WTC11 (cell line): ENCODE data around the gene ANK2. TPM values are rescaled to one million over a fixed set of nuclear protein-coding genes. Genes with fewer than 3 reads are reported as not detected.
A peak's percentile ranks its signal among the peaks of the same experiment; 100 is the strongest.
"Not testable (repeated sequence)": the region's sequence is repeated elsewhere in the genome, so short reads cannot be mapped to it uniquely, and the experiment has no call there.

Experiments used
- ATAC-seq: fragments of 200-7000 bp; cut with Tn5 transposase; 2 replicates; pipeline ENCODE4 v1.10.0; 2021; ENCODE audit warnings: mild to moderate bottlenecking, moderate library complexity
- CTCF ChIA-PET: fragments of 300-600 bp; sonication (Branson Sonifier 250); formaldehyde crosslinking; loops from one replicate; lab custom pipeline; 2021; ENCODE audit warnings: antibody characterized with exemption; lab: Charles Lee
- POLR2A ChIA-PET: fragments of 350-600 bp; sonication (Branson Sonifier 250); formaldehyde crosslinking; loops from one replicate; lab custom pipeline; 2021; ENCODE audit warnings: antibody characterized with exemption; lab: Charles Lee
- DNase-seq: peaks from one replicate; pipeline ENCODE4 v3.0.0; 2021; ENCODE audit warnings: low spot score
- H3K27ac Mint-ChIP-seq: 2 replicates; pipeline ENCODE4 v1.8.0; 2021; ENCODE audit warnings: mixed read lengths
- H3K27me3 Mint-ChIP-seq: 2 replicates; pipeline ENCODE4 v1.8.0; 2021; ENCODE audit warnings: low read depth, mild to moderate bottlenecking, moderate library complexity, mixed read lengths
- H3K36me3 Mint-ChIP-seq: 2 replicates; pipeline ENCODE4 v1.8.0; 2021; ENCODE audit warnings: mixed read lengths
- H3K4me1 Mint-ChIP-seq: 2 replicates; pipeline ENCODE4 v1.8.0; 2022; ENCODE audit warnings: mixed read lengths
- H3K4me3 Mint-ChIP-seq: 2 replicates; pipeline ENCODE4 v1.8.0; 2021; ENCODE audit warnings: mild to moderate bottlenecking, moderate library complexity, mixed read lengths
- H3K9me3 Mint-ChIP-seq: 2 replicates; pipeline ENCODE4 v1.8.0; 2021; ENCODE audit warnings: mixed read lengths
- AR ChIP-seq: fragments of 250-450 bp; sonication (Bioruptor Pico); IDR thresholded peaks from 2 replicates; pipeline ENCODE4 v1.9.0; 2021; ENCODE audit warnings: mild to moderate bottlenecking
- CBFB ChIP-seq: sonication (generic); formaldehyde crosslinking; IDR thresholded peaks from 2 replicates; pipeline ENCODE4 v1.8.1; 2022; ENCODE audit warnings: mild to moderate bottlenecking, low read depth, missing genetic modification reagents
- CDX4 ChIP-seq: fragments of 250-450 bp; sonication (Bioruptor Pico); IDR thresholded peaks from 2 replicates; pipeline ENCODE4 v1.9.0; 2021; ENCODE audit warnings: moderate library complexity, mild to moderate bottlenecking, inconsistent platforms, borderline replicate concordance
- ESRRA ChIP-seq: sonication (generic); formaldehyde crosslinking; IDR thresholded peaks from 2 replicates; pipeline ENCODE4 v1.8.1; 2022; ENCODE audit warnings: mild to moderate bottlenecking, missing genetic modification reagents, borderline replicate concordance
- ETV6 ChIP-seq: sonication (generic); formaldehyde crosslinking; IDR thresholded peaks from 2 replicates; pipeline ENCODE4 v1.8.1; 2022; ENCODE audit warnings: mild to moderate bottlenecking, missing genetic modification reagents
- FOXK1 ChIP-seq: sonication (generic); formaldehyde crosslinking; IDR thresholded peaks from 2 replicates; pipeline ENCODE4 v1.8.0; 2022; ENCODE audit warnings: mild to moderate bottlenecking, moderate library complexity, missing genetic modification reagents
- GTF2I ChIP-seq: fragments of 250-450 bp; sonication (Bioruptor Pico); conservative IDR thresholded peaks from 2 replicates; pipeline ENCODE4 v1.4.0; 2021; ENCODE audit warnings: mild to moderate bottlenecking
- MLX ChIP-seq: sonication (generic); formaldehyde crosslinking; IDR thresholded peaks from 2 replicates; pipeline ENCODE4 v1.8.1; 2023; ENCODE audit warnings: mild to moderate bottlenecking, missing genetic modification reagents, moderate library complexity
- MYBL2 ChIP-seq: sonication (generic); formaldehyde crosslinking; IDR thresholded peaks from 2 replicates; pipeline ENCODE4 v1.8.1; 2023; ENCODE audit warnings: mild to moderate bottlenecking, moderate library complexity, missing genetic modification reagents
- NFATC4 ChIP-seq: fragments of 250-450 bp; sonication (Bioruptor Pico); IDR thresholded peaks from 2 replicates; pipeline ENCODE4 v1.9.0; 2021; ENCODE audit warnings: mild to moderate bottlenecking
- NFYB ChIP-seq: sonication (generic); formaldehyde crosslinking; conservative IDR thresholded peaks from 2 replicates; pipeline ENCODE4 v1.8.0; 2022; ENCODE audit warnings: low read depth, missing genetic modification reagents
- TP53 ChIP-seq: sonication (generic); formaldehyde crosslinking; IDR thresholded peaks from 2 replicates; pipeline ENCODE4 v1.8.1; 2023; ENCODE audit warnings: mild to moderate bottlenecking, missing genetic modification reagents
- ZNF121 ChIP-seq: sonication (generic); formaldehyde crosslinking; IDR thresholded peaks from 2 replicates; pipeline ENCODE4 v1.8.0; 2023; ENCODE audit warnings: missing genetic modification reagents
- ZNF232 ChIP-seq: sonication (generic); formaldehyde crosslinking; IDR thresholded peaks from 2 replicates; pipeline ENCODE4 v1.8.0; 2022; ENCODE audit warnings: mild to moderate bottlenecking, missing genetic modification reagents
- ZNF317 ChIP-seq: sonication (generic); formaldehyde crosslinking; IDR thresholded peaks from 2 replicates; pipeline ENCODE4 v1.8.1; 2023; ENCODE audit warnings: low read depth, mild to moderate bottlenecking, moderate library complexity, missing genetic modification reagents, borderline replicate concordance
- ZNF416 ChIP-seq: fragments of 250-450 bp; sonication (Bioruptor Pico); IDR thresholded peaks from 2 replicates; pipeline ENCODE4 v1.9.0; 2021; ENCODE audit warnings: mild to moderate bottlenecking, inconsistent platforms
- ZNF512 ChIP-seq: sonication (generic); formaldehyde crosslinking; IDR thresholded peaks from 2 replicates; pipeline ENCODE4 v1.8.1; 2022; ENCODE audit warnings: missing genetic modification reagents, borderline replicate concordance
- total RNA-seq: library from RNA; stranded (reverse); gene quantifications from 3 replicates; pipeline ENCODE4 v1.2.3, GENCODE V29; 2021

The ANK2 gene
- total RNA-seq, 1 experiment from 2014 or later: 27.9 TPM

GRCh38 chr4:113065629-113066028, 16.2 kb downstream of the ANK2 start (continued):
- TF ChIP-seq ZNF512 (CRISPR knock-in tag) (no peak), MLX (CRISPR knock-in tag) (no peak), TP53 (CRISPR knock-in tag) (no peak), CBFB (CRISPR knock-in tag) (no peak), ZNF232 (CRISPR knock-in tag) (no peak), ETV6 (CRISPR knock-in tag) (no peak), CDX4 (CRISPR knock-in tag) (no peak), NFATC4 (CRISPR knock-in tag) (no peak)

- H3K9me3 Mint-ChIP-seq, H3K4me3 Mint-ChIP-seq, H3K27ac Mint-ChIP-seq, POLR2A ChIA-PET, H3K36me3 Mint-ChIP-seq, CTCF ChIA-PET: not testable (repeated sequence)
- H3K4me1 Mint-ChIP-seq: peaks cover 23% of the 10 kb centered on the region
- peak; percentile 94 for TF ChIP-seq ZNF121 (CRISPR knock-in tag)
- TF ChIP-seq, all 79 proteins: peak for 1; not testable (repeated sequence) for 78
- H3K27me3 Mint-ChIP-seq: peaks cover 21% of the 10 kb centered on the region
- DNase-seq, ATAC-seq: not testable (repeated sequence)
Observed at GRCh38 chr4:113068771-113069170, 19.3 kb downstream of the ANK2 start.

- ChIA-PET POLR2A (no interaction called here), CTCF (no interaction called here)
- Mint-ChIP-seq H3K36me3 (no peaks in the 10 kb centered on the region), H3K9me3 (no peaks in the 10 kb centered on the region), H3K27ac (no peak overlapping the region), H3K27me3 (peaks cover 21% of the 10 kb centered on the region), H3K4me1 (peaks cover 17% of the 10 kb centered on the region), H3K4me3 (no peak overlapping the region)
- DNase-seq: no peak
- no peak for ATAC-seq
- no peak for TF ChIP-seq NFYB
- no peak for TF ChIP-seq ZNF416 (CRISPR knock-in tag)
- TF ChIP-seq FOXK1: no peak
- TF ChIP-seq GTF2I: no peak
- no peak for TF ChIP-seq ZNF317 (CRISPR knock-in tag)
- no peak for TF ChIP-seq AR
- TF ChIP-seq ESRRA (CRISPR knock-in tag): no peak
- no peak for TF ChIP-seq MYBL2 (CRISPR knock-in tag)
Observed at GRCh38 chr4:113069212-113069892, 19.9 kb downstream of the ANK2 start.
